H1 (cell line): ENCODE measurements around the gene SLC37A3. TPM values are rescaled to one million over a fixed set of nuclear protein-coding genes. Genes with fewer than 3 reads are reported as not detected.

Source experiments
- HDAC2 ChIP-seq, 2 experiments: fragments of 300-600 bp in 1 of 2; sonication (generic) in 1 of 2; IDR thresholded peaks; 2 replicates each; pipeline ENCODE4 v1.6.1; 2011 to 2012; ENCODE audit warnings: low read depth in 2 of 2, low read length in 2 of 2, mild to moderate bottlenecking in 2 of 2, moderate library complexity in 2 of 2, borderline replicate concordance in 1 of 2, inconsistent platforms in 1 of 2
- RAD21 ChIP-seq, 2 experiments: IDR thresholded peaks in 1 of 2; conservative IDR thresholded peaks in 1 of 2; 2 replicates each; pipeline ENCODE4 v1.6.1; 2011; ENCODE audit warnings: low read depth in 2 of 2, low read length in 2 of 2, improper control_type of control experiment in 1 of 2, inconsistent platforms in 1 of 2, mild to moderate bottlenecking in 1 of 2, moderate library complexity in 1 of 2
- SP1 ChIP-seq: IDR thresholded peaks from 2 replicates; pipeline ENCODE4 v1.6.1; 2011; ENCODE audit warnings: low read depth, low read length
- SRF ChIP-seq: IDR thresholded peaks from 2 replicates; pipeline ENCODE4 v1.6.1; 2011; ENCODE audit warnings: mild to moderate bottlenecking, low read depth, low read length, moderate library complexity
- polyA plus RNA-seq, 7 experiments: library from polyadenylated mRNA; depleted of rRNA in 3 of 7; stranded (reverse) in 5 of 7; unstranded in 2 of 7; fragments of >200 nt in 5 of 7; fragments of 200-250 nt in 2 of 7; gene quantifications; 1 replicate in 5 of 7; 2 replicates in 1 of 7; 4 replicates in 1 of 7; pipeline versions ENCODE4 v1.2.1 to v1.2.3, GENCODE V29; 2011 to 2013; ENCODE audit warnings: missing spikeins in 2 of 7, mixed read lengths in 2 of 7
- total RNA-seq: library from RNA; stranded (reverse); fragmentation: NEBNext Ultra II Directional; extraction: Animal tissue kit (Norgen Biotek cat#: 25700); gene quantifications from 2 replicates; pipeline ENCODE4 v1.2.1, GENCODE V29; 2021

The SLC37A3 gene
- total and polyA plus RNA-seq, 2 of the 8 experiments (the other 6 are each of a cell fraction or from before 2014, with no cell fraction given) = 58.2 to 71.0 TPM

DNA sequence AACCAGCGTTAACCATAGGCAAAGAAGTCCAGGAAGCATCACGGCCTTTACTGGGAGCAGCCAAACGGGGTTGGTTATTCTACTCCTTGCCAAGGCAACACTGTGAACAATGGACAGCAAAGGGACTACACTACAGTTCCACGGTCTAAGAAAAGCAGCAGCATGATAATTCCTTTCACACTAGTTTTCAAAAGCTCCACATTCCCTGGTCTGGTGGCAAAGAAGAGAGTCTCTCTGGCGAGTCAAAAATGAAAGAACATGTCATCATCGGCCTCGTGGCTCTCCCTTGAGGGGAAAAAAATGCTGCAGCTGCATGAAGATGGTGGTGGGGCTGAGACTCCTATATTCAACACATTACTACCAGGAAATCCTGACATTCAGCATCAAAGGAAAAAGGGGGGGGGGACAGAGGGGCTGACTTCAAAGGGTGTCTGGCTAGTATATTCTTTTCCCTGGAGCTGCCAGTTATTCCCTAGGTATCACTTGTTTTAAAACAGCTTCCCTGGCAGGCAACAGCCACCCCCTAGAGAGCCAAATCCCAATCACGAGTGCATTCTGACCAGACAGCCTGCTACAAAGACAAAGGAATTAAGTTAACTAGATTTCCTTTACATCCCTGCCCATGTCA, 49.1 kb downstream of the SLC37A3 start (continued):
- TF ChIP-seq HDAC2 (IDR thresholded peaks at IDR 0.05; ENCODE audit: borderline replicate concordance in 1 of 2, low read depth in 2 of 2, low read length in 2 of 2) (no peak), SRF (no peak), SP1 (no peak), RAD21 (IDR thresholded peaks at IDR 0.05 in 1 of 2, conservative IDR thresholded peaks at IDR 0.05 in 1 of 2; ENCODE audit: low read depth in 2 of 2, low read length in 2 of 2) (no peak)
